Liver (tissue), 9 donors: Measurements from ENCODE around the gene PSTK. TPM values are rescaled to one million over a fixed set of nuclear protein-coding genes. Genes with fewer than 3 reads are reported as not detected.

Experiments used
- DNase-seq: peaks from one replicate; pipeline ENCODE4 v3.0.0-alpha.2; 2017; ENCODE audit warnings: low spot score
- H3K27ac ChIP-seq, 2 donors: one replicate each; pipeline ENCODE4 v1.7.0; 2013; ENCODE audit warnings: inconsistent platforms in 2 of 2, low read length in 2 of 2, control low read depth in 1 of 2, low read depth in 1 of 2, mild to moderate bottlenecking in 1 of 2
- H3K27me3 ChIP-seq, 4 donors: one replicate each; pipeline versions ENCODE4 v1.6.1 to v1.7.0; 2013; ENCODE audit warnings: low read length in 3 of 4, inconsistent platforms in 1 of 4, mild to moderate bottlenecking in 1 of 4, moderate library complexity in 1 of 4; ENCODE audit not compliant: control insufficient read depth in 4 of 4, insufficient read depth in 4 of 4
- H3K36me3 ChIP-seq, 4 donors: one replicate each; pipeline versions ENCODE4 v1.6.1 to v1.7.0; 2013; ENCODE audit warnings: low read length in 3 of 4, mild to moderate bottlenecking in 3 of 4, low read depth in 1 of 4, moderate library complexity in 1 of 4; ENCODE audit not compliant: control insufficient read depth in 4 of 4, insufficient read depth in 3 of 4
- H3K4me1 ChIP-seq, 4 donors: one replicate each; pipeline versions ENCODE4 v1.6.1 to v1.7.0; 2013; ENCODE audit warnings: low read length in 3 of 4, mild to moderate bottlenecking in 3 of 4, moderate library complexity in 1 of 4; ENCODE audit not compliant: control insufficient read depth in 4 of 4, insufficient read depth in 4 of 4
- H3K4me3 ChIP-seq, 3 donors: one replicate each; pipeline versions ENCODE4 v1.6.1 to v1.7.0; 2013; ENCODE audit warnings: low read length in 3 of 3, control low read depth in 1 of 3, low read depth in 1 of 3, mild to moderate bottlenecking in 1 of 3
- H3K9ac ChIP-seq, 2 donors: one replicate each; pipeline ENCODE4 v1.7.0; 2013; ENCODE audit warnings: low read length in 2 of 2, mild to moderate bottlenecking in 2 of 2, moderate library complexity in 2 of 2, control low read depth in 1 of 2, low read depth in 1 of 2
- H3K9me3 ChIP-seq, 4 donors: one replicate each; pipeline versions ENCODE4 v1.6.1 to v1.7.0; 2013; ENCODE audit warnings: low read length in 3 of 4; ENCODE audit not compliant: control insufficient read depth in 4 of 4
- EGR1 ChIP-seq, 2 donors: IDR thresholded peaks; 2 replicates each; pipeline ENCODE4 v1.6.1; 2016 to 2018; ENCODE audit warnings: antibody characterized with exemption in 2 of 2, low read depth in 2 of 2
- FOXA1 ChIP-seq: IDR thresholded peaks from 2 replicates; pipeline ENCODE4 v1.6.1; 2016; ENCODE audit warnings: antibody characterized with exemption
- FOXA2 ChIP-seq: IDR thresholded peaks from 2 replicates; pipeline ENCODE4 v1.6.1; 2016; ENCODE audit warnings: antibody characterized with exemption
- GABPA ChIP-seq, 2 donors: IDR thresholded peaks in 1 of 2; conservative IDR thresholded peaks in 1 of 2; 2 replicates each; pipeline ENCODE4 v1.6.1; 2016; ENCODE audit warnings: antibody characterized with exemption in 2 of 2, mild to moderate bottlenecking in 1 of 2, moderate library complexity in 1 of 2
- HNF4A ChIP-seq, 2 donors: conservative IDR thresholded peaks; 2 replicates each; pipeline ENCODE4 v1.6.1; 2016; ENCODE audit warnings: antibody characterized with exemption in 2 of 2, mild to moderate bottlenecking in 2 of 2
- HNF4G ChIP-seq: IDR thresholded peaks from 2 replicates; pipeline ENCODE4 v1.6.1; 2016; ENCODE audit warnings: antibody characterized with exemption
- JUND ChIP-seq, 2 donors: IDR thresholded peaks; 2 replicates each; pipeline ENCODE4 v1.6.1; 2016; ENCODE audit warnings: antibody characterized with exemption in 2 of 2
- NR2F2 ChIP-seq: IDR thresholded peaks from 2 replicates; pipeline ENCODE4 v1.6.1; 2016; ENCODE audit warnings: antibody characterized with exemption
- RAD21 ChIP-seq, 2 donors: IDR thresholded peaks; 2 replicates each; pipeline ENCODE4 v1.6.1; 2016; ENCODE audit warnings: antibody characterized with exemption in 2 of 2, mild to moderate bottlenecking in 2 of 2
- RXRA ChIP-seq, 2 donors: IDR thresholded peaks; 2 replicates each; pipeline ENCODE4 v1.6.1; 2017 to 2018; ENCODE audit warnings: antibody characterized with exemption in 2 of 2, mild to moderate bottlenecking in 1 of 2
- SP1 ChIP-seq: IDR thresholded peaks from 2 replicates; pipeline ENCODE4 v1.6.1; 2018; ENCODE audit warnings: antibody characterized with exemption, mild to moderate bottlenecking
- TAF1 ChIP-seq: conservative IDR thresholded peaks from 2 replicates; pipeline ENCODE4 v1.6.1; 2016; ENCODE audit warnings: antibody characterized with exemption, mild to moderate bottlenecking
- YY1 ChIP-seq: IDR thresholded peaks from 2 replicates; pipeline ENCODE4 v1.6.1; 2016; ENCODE audit warnings: antibody characterized with exemption, mild to moderate bottlenecking
- WGBS: extraction: QIAGEN DNeasy Blood & Tissue Kit; methylation state at CpG from one replicate; pipeline ENCODE4 v1.1.7; 2013; 5-methylcytosine and 5-hydroxymethylcytosine counted together
- polyA plus RNA-seq, 2 donors: library from polyadenylated mRNA; stranded (reverse) in 1 of 2; unstranded in 1 of 2; fragments of 200-250 nt in 1 of 2; fragments of >200 nt in 1 of 2; fragmentation: Nextera tagmentation in 1 of 2; extraction: Ambion mirVana in 1 of 2; gene quantifications; one replicate each; pipeline versions ENCODE4 v1.2.1 to v1.2.3, GENCODE V29; 2013 to 2015
- total RNA-seq, 2 donors: library from RNA; depleted of rRNA; stranded (reverse); fragments of >200 nt; gene quantifications; one replicate each; pipeline ENCODE4 v1.2.3, GENCODE V29; 2014
- TF ChIP-seq, protein P1 (sequence below): fragments of 150-350 bp; IDR thresholded peaks from 2 replicates; pipeline ENCODE4 v1.5.1; 2017; ENCODE audit warnings: improper control_type of control experiment, low read depth, low read length; ENCODE audit not compliant: missing input control
- TF ChIP-seq, protein P2 (sequence below): IDR thresholded peaks from 2 replicates; pipeline ENCODE4 v1.6.1; 2016; ENCODE audit warnings: antibody characterized with exemption, mild to moderate bottlenecking
- TF ChIP-seq, protein P3 (sequence below): IDR thresholded peaks from 2 replicates; pipeline ENCODE4 v1.6.1; 2016; ENCODE audit warnings: antibody characterized with exemption
- TF ChIP-seq, protein P4 (sequence below): IDR thresholded peaks from 2 replicates; pipeline ENCODE4 v1.6.1; 2016; ENCODE audit warnings: antibody characterized with exemption
- TF ChIP-seq, protein P5 (sequence below): IDR thresholded peaks from 2 replicates; pipeline ENCODE4 v1.6.1; 2016; ENCODE audit warnings: antibody characterized with exemption
- donor health status: healthy.
- donor health status: healthy.
- donor health status: healthy.
- donor health status: healthy.
- donor health status: healthy.

The PSTK gene
- total and polyA plus RNA-seq, 4 donors, result 2.3 to 5.1 (median 3.5) TPM

DNA sequence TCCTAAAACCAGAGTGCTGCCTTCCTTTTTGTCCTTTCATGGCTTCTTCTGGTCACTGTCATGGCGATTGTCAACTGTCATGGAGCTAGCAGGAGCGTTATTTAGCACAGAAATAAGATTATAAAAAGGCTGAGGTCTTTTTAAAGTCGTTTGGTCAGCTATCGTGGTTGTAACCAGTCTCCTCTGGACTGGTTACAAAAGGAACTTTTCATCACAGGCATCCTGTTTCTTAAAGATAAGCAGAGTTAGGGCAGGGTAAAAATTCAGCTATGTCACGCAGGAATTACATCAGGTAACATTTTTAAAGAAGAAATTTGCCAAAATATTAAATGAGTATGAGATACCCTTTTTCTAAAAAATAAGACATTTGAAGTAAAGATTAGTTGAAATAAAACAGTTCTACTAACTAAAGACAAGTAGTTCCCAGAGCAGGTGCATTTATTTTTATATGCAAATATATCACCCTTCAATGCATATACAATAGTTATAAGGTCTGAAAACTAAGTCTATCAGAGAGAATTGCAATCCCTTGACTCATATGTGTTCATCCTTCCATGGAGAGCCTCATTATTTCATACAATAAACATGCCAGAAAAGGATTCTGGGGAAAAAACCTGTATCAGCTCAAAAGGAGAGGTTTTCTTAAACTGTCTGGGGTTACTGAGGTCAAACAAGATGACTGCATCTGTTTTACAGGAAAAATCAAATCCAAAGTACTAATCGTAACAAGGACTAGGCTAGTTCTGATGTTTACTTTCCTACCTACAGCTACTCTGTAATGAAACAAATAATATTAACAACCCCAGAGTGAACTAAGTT is 48.9 kb upstream of the PSTK start:
- H3K9ac ChIP-seq, result no peak overlapping the region
- TF ChIP-seq, protein P1, sequence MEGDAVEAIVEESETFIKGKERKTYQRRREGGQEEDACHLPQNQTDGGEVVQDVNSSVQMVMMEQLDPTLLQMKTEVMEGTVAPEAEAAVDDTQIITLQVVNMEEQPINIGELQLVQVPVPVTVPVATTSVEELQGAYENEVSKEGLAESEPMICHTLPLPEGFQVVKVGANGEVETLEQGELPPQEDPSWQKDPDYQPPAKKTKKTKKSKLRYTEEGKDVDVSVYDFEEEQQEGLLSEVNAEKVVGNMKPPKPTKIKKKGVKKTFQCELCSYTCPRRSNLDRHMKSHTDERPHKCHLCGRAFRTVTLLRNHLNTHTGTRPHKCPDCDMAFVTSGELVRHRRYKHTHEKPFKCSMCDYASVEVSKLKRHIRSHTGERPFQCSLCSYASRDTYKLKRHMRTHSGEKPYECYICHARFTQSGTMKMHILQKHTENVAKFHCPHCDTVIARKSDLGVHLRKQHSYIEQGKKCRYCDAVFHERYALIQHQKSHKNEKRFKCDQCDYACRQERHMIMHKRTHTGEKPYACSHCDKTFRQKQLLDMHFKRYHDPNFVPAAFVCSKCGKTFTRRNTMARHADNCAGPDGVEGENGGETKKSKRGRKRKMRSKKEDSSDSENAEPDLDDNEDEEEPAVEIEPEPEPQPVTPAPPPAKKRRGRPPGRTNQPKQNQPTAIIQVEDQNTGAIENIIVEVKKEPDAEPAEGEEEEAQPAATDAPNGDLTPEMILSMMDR, result no peak
- no peak for TF ChIP-seq RXRA (IDR thresholded peaks at IDR 0.05)
- TF ChIP-seq SP1, result no peak
- TF ChIP-seq NR2F2, result no peak
- no peak for TF ChIP-seq GABPA (IDR thresholded peaks at IDR 0.05 in 1 of 2, conservative IDR thresholded peaks at IDR 0.05 in 1 of 2)
- no peak for TF ChIP-seq HNF4G
- TF ChIP-seq JUND (IDR thresholded peaks at IDR 0.05), result no peak
- no peak overlapping the region for H3K27ac ChIP-seq
- H3K4me1 ChIP-seq, result no peaks in the 10 kb centered on the region
- peaks cover 0 to 5% (median 3%) of the 10 kb centered on the region in 4 donors for H3K36me3 ChIP-seq
- H3K27me3 ChIP-seq, result no peaks in the 10 kb centered on the region
- no peaks in the 10 kb centered on the region for H3K9me3 ChIP-seq
- H3K4me3 ChIP-seq, result no peak overlapping the region
- 81% methylated on average over 6 of the region's 6 CpGs for WGBS
- no peak for DNase-seq

DNA sequence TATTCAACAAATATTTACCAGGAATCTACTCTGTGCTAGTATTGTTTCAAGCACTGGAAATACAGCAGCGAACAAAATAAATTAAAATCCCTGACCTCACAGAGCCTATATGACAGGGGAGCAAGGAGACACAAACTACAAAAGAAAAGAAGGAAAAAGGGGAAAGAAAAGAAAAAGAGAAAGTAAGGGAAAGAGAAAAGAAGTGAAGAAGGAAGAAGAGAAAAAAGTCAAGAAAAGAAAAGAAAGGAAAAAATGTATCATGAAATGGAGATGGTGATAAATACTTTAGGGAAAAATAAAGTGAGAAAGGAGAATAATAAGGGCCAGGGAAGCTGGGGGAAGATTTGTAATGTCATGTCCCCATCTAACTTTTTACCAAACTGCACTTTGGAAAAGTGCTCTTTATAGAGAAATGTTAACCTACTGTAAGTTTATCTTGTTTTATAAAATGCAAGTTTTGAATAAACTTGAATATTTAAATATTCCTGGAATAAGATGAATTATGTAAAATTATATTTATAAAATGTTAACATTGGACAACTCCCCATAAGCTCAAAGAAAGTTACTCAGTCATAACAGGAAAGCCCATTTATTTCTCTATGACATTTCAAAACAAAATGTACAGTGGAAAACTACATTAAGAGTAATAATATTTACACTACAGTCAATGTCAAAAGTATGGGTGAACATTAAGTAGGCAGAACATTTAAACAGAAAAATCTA is 40.9 kb upstream of the PSTK start:
- Histone ChIP-seq H3K36me3 (peaks cover 0 to 17% (median 13%) of the 10 kb centered on the region in 4 donors), H3K4me3 (no peak overlapping the region), H3K9ac (no peak overlapping the region), H3K27ac (no peak overlapping the region), H3K4me1 (no peaks in the 10 kb centered on the region), H3K27me3 (no peaks in the 10 kb centered on the region), H3K9me3 (no peaks in the 10 kb centered on the region)
- TF ChIP-seq FOXA2 (no peak), SP1 (no peak), NR2F2 (no peak), RXRA (IDR thresholded peaks at IDR 0.05) (no peak), GABPA (IDR thresholded peaks at IDR 0.05 in 1 of 2, conservative IDR thresholded peaks at IDR 0.05 in 1 of 2) (no peak), HNF4A (conservative IDR thresholded peaks at IDR 0.05) (no peak), FOXA1 (no peak), TAF1 (no peak), RAD21 (IDR thresholded peaks at IDR 0.05) (no peak), HNF4G (no peak), EGR1 (IDR thresholded peaks at IDR 0.05; ENCODE audit: low read depth in 2 of 2) (no peak), YY1 (no peak), JUND (IDR thresholded peaks at IDR 0.05) (no peak)
- TF ChIP-seq, protein P2, sequence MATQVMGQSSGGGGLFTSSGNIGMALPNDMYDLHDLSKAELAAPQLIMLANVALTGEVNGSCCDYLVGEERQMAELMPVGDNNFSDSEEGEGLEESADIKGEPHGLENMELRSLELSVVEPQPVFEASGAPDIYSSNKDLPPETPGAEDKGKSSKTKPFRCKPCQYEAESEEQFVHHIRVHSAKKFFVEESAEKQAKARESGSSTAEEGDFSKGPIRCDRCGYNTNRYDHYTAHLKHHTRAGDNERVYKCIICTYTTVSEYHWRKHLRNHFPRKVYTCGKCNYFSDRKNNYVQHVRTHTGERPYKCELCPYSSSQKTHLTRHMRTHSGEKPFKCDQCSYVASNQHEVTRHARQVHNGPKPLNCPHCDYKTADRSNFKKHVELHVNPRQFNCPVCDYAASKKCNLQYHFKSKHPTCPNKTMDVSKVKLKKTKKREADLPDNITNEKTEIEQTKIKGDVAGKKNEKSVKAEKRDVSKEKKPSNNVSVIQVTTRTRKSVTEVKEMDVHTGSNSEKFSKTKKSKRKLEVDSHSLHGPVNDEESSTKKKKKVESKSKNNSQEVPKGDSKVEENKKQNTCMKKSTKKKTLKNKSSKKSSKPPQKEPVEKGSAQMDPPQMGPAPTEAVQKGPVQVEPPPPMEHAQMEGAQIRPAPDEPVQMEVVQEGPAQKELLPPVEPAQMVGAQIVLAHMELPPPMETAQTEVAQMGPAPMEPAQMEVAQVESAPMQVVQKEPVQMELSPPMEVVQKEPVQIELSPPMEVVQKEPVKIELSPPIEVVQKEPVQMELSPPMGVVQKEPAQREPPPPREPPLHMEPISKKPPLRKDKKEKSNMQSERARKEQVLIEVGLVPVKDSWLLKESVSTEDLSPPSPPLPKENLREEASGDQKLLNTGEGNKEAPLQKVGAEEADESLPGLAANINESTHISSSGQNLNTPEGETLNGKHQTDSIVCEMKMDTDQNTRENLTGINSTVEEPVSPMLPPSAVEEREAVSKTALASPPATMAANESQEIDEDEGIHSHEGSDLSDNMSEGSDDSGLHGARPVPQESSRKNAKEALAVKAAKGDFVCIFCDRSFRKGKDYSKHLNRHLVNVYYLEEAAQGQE, result no peak
- TF ChIP-seq, protein P3, sequence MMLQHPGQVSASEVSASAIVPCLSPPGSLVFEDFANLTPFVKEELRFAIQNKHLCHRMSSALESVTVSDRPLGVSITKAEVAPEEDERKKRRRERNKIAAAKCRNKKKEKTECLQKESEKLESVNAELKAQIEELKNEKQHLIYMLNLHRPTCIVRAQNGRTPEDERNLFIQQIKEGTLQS, result no peak
- TF ChIP-seq, protein P4, sequence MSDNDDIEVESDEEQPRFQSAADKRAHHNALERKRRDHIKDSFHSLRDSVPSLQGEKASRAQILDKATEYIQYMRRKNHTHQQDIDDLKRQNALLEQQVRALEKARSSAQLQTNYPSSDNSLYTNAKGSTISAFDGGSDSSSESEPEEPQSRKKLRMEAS, result no peak
- TF ChIP-seq, protein P1, result no peak
- TF ChIP-seq, protein P5, sequence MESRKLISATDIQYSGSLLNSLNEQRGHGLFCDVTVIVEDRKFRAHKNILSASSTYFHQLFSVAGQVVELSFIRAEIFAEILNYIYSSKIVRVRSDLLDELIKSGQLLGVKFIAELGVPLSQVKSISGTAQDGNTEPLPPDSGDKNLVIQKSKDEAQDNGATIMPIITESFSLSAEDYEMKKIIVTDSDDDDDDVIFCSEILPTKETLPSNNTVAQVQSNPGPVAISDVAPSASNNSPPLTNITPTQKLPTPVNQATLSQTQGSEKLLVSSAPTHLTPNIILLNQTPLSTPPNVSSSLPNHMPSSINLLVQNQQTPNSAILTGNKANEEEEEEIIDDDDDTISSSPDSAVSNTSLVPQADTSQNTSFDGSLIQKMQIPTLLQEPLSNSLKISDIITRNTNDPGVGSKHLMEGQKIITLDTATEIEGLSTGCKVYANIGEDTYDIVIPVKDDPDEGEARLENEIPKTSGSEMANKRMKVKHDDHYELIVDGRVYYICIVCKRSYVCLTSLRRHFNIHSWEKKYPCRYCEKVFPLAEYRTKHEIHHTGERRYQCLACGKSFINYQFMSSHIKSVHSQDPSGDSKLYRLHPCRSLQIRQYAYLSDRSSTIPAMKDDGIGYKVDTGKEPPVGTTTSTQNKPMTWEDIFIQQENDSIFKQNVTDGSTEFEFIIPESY, result no peak
- WGBS, result 95% methylated on average over 1 of the region's 1 CpG
- DNase-seq, result no peak
